Neural cell (in vitro differentiated cells): ENCODE data around the gene FIGNL2. TPM values are rescaled to one million over a fixed set of nuclear protein-coding genes. Genes with fewer than 3 reads are reported as not detected.

Experiments used
- H2AFZ ChIP-seq: fragments of 200-600, 300-800 bp; sonication (generic), shearing (Covaris generic); 2 replicates; pipeline ENCODE4 v1.6.0; 2014; ENCODE audit warnings: low read depth, mild to moderate bottlenecking, antibody characterized with exemption, low read length, moderate library complexity
- H3F3A ChIP-seq: fragments of 200-600 bp; shearing (Covaris generic); 2 replicates; pipeline ENCODE4 v1.6.1; 2016; ENCODE audit warnings: mild to moderate bottlenecking, moderate library complexity, mixed read lengths, antibody characterized with exemption, low read length; ENCODE audit not compliant: insufficient read depth, poor library complexity, severe bottlenecking
- H3K27ac ChIP-seq: fragments of 200-600, 300-800 bp; sonication (generic), shearing (Covaris generic); 2 replicates; pipeline ENCODE4 v1.5.1; 2014; ENCODE audit warnings: mild to moderate bottlenecking, low read length, moderate library complexity
- H3K27me3 ChIP-seq: fragments of 300-800, 200-600 bp; sonication (generic), shearing (Covaris generic); 2 replicates; pipeline ENCODE4 v1.6.0; 2014; ENCODE audit warnings: mild to moderate bottlenecking, low read depth, low read length, moderate library complexity; ENCODE audit not compliant: insufficient read depth
- H3K36me3 ChIP-seq: fragments of 300-800, 200-600 bp; sonication (generic), shearing (Covaris generic); 2 replicates; pipeline ENCODE4 v1.5.1; 2014; ENCODE audit warnings: mild to moderate bottlenecking, antibody characterized with exemption, low read length, moderate library complexity; ENCODE audit not compliant: insufficient read depth
- H3K4me2 ChIP-seq: fragments of 300-800, 200-600 bp; sonication (generic), shearing (Covaris generic); 2 replicates; pipeline ENCODE4 v1.6.0; 2014; ENCODE audit warnings: mild to moderate bottlenecking, low read length
- H3K4me3 ChIP-seq: fragments of 300-800, 200-600 bp; sonication (generic), shearing (Covaris generic); 2 replicates; pipeline ENCODE4 v1.5.1; 2014; ENCODE audit warnings: mild to moderate bottlenecking, low read length, moderate library complexity
- H3K79me2 ChIP-seq: fragments of 200-600 bp; shearing (Covaris generic); replicated peaks from 2 replicates; pipeline ENCODE4 v1.6.0; 2014; ENCODE audit warnings: mild to moderate bottlenecking, low read length, moderate library complexity; ENCODE audit not compliant: insufficient read depth
- H3K9ac ChIP-seq: fragments of 300-800, 200-600 bp; sonication (generic), shearing (Covaris generic); 2 replicates; pipeline ENCODE4 v1.6.1; 2016; ENCODE audit warnings: mild to moderate bottlenecking, low read length, mixed read lengths
- H3K9me2 ChIP-seq: fragments of 200-600 bp; shearing (Covaris generic); 2 replicates; pipeline ENCODE4 v1.6.1; 2016; ENCODE audit warnings: mild to moderate bottlenecking, low read length, mixed read lengths; ENCODE audit not compliant: insufficient read depth
- H3K9me3 ChIP-seq: fragments of 200-600, 300-800 bp; sonication (generic), shearing (Covaris generic); 2 replicates; pipeline ENCODE4 v1.6.1; 2016; ENCODE audit warnings: mild to moderate bottlenecking, mixed run types, low read length, moderate library complexity, mixed read lengths
- H4K20me1 ChIP-seq: fragments of 200-600 bp; shearing (Covaris generic); 2 replicates; pipeline ENCODE4 v1.6.1; 2016; ENCODE audit warnings: mild to moderate bottlenecking, mixed run types; ENCODE audit not compliant: insufficient read depth
- EP300 ChIP-seq: fragments of 450-650 bp; conservative IDR thresholded peaks from 2 replicates; pipeline ENCODE4 v1.6.1; 2014; ENCODE audit warnings: antibody characterized with exemption, mild to moderate bottlenecking, moderate library complexity; ENCODE audit not compliant: poor library complexity, severe bottlenecking
- EZH2 ChIP-seq: fragments of 200-600, 300-800 bp; shearing (Covaris generic), sonication (generic); IDR thresholded peaks from 2 replicates; pipeline ENCODE4 v1.6.1; 2014; ENCODE audit warnings: antibody characterized with exemption, low read length, borderline replicate concordance, mild to moderate bottlenecking; ENCODE audit not compliant: insufficient read depth, poor library complexity, severe bottlenecking
- MXI1 ChIP-seq: fragments of 450-650 bp; conservative IDR thresholded peaks from 2 replicates; pipeline ENCODE4 v1.6.1; 2014; ENCODE audit warnings: antibody characterized with exemption, mild to moderate bottlenecking; ENCODE audit not compliant: poor library complexity, severe bottlenecking
- POLR2AphosphoS5 ChIP-seq: IDR thresholded peaks from 2 replicates; pipeline ENCODE4 v1.6.1; 2012
- RAD21 ChIP-seq: fragments of 450-650 bp; conservative IDR thresholded peaks from 2 replicates; pipeline ENCODE4 v1.6.1; 2014; ENCODE audit warnings: antibody characterized with exemption, mild to moderate bottlenecking, moderate library complexity
- REST ChIP-seq: IDR thresholded peaks from 2 replicates; pipeline ENCODE4 v1.6.1; 2012; ENCODE audit warnings: borderline replicate concordance
- SMC3 ChIP-seq: fragments of 450-650 bp; conservative IDR thresholded peaks from 2 replicates; pipeline ENCODE4 v1.6.1; 2014; ENCODE audit warnings: antibody characterized with exemption, mild to moderate bottlenecking, moderate library complexity; ENCODE audit not compliant: poor library complexity
- TAF1 ChIP-seq: IDR thresholded peaks from 2 replicates; pipeline ENCODE4 v1.6.1; 2012; ENCODE audit warnings: low read depth
- polyA plus RNA-seq: library from polyadenylated mRNA; depleted of rRNA; stranded (reverse); fragments of >200 nt; gene quantifications from 2 replicates; pipeline ENCODE4 v1.2.3, GENCODE V29; 2014
- TF ChIP-seq, protein P1 (sequence below): fragments of 450-650 bp; IDR thresholded peaks from 2 replicates; pipeline ENCODE4 v1.5.1; 2014; ENCODE audit warnings: antibody characterized with exemption, mild to moderate bottlenecking, moderate library complexity; ENCODE audit not compliant: poor library complexity, severe bottlenecking

The FIGNL2 gene
- polyA plus RNA-seq, 1 donor from 2014 or later: 0.21 TPM

DNA sequence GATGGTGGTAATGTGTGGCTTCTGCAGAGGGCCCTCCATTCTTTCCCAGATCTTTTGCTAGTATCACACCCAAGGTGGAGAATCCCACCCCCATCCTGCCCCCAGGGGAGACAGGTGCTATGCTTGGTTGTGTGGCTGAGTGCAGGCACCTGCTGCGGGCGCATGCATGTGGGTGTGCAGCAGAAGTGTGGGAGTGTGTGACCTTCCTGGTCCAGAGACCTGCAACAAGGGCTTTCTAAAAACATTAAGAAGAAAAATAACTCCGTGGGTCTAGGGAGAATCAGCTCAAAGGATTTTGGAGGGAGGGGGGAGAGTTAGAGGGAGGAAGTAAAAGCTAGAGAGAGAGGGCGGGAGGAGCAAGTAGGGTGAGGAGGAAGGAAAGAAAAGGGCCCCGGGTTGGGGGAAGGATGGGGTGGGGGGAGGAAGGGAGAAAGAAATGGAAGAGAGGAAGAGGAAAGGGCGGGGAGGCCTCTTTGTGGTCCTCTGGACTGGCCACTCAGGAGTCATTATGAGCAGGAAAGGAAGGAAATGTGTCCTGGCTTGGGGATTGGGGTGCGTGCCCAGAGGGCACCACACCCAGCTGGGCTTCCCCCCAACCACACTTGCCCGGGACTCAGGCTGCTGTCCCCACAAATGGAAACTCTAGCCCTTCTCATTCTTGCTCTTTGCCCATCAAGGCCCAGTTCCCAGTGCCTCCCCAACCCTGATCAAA lies 3.1 kb upstream of the FIGNL2 start:
- Histone ChIP-seq H3K4me2 (no peak overlapping the region), H3K27me3 (peaks cover 14% of the 10 kb centered on the region), H3K36me3 (no peaks in the 10 kb centered on the region), H3K79me2 (peaks cover 1% of the 10 kb centered on the region), H3K27ac (no peak overlapping the region), H3K9me2 (no peaks in the 10 kb centered on the region), H3K9ac (no peak overlapping the region), H3K4me3 (no peak overlapping the region), H2AFZ (no peak overlapping the region), H3K9me3 (no peaks in the 10 kb centered on the region), H3F3A (no peaks in the 10 kb centered on the region), H4K20me1 (no peaks in the 10 kb centered on the region)
- TF ChIP-seq, protein P1, sequence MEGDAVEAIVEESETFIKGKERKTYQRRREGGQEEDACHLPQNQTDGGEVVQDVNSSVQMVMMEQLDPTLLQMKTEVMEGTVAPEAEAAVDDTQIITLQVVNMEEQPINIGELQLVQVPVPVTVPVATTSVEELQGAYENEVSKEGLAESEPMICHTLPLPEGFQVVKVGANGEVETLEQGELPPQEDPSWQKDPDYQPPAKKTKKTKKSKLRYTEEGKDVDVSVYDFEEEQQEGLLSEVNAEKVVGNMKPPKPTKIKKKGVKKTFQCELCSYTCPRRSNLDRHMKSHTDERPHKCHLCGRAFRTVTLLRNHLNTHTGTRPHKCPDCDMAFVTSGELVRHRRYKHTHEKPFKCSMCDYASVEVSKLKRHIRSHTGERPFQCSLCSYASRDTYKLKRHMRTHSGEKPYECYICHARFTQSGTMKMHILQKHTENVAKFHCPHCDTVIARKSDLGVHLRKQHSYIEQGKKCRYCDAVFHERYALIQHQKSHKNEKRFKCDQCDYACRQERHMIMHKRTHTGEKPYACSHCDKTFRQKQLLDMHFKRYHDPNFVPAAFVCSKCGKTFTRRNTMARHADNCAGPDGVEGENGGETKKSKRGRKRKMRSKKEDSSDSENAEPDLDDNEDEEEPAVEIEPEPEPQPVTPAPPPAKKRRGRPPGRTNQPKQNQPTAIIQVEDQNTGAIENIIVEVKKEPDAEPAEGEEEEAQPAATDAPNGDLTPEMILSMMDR: no peak
- TF ChIP-seq SMC3 (no peak), EP300 (no peak), MXI1 (no peak), POLR2AphosphoS5 (no peak), REST (no peak), RAD21 (no peak), TAF1 (no peak), EZH2 (no peak)

DNA sequence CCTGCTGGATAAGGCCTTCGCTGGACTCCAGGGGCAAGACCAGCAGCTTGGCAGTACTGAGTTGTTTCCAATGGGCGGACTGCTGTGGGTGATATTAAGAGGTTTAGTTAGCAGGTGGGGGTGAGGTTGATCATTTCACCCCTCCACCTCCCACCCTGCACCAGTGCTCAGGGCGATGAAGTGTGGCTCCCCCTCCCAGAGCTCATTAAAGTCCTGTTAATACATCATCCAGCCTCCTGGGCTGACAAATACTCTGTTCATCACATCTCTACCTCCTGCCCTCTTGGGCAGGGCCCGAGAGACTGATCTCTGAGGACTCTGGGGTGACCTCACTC lies 2.4 kb upstream of the FIGNL2 start:
- Histone ChIP-seq H3K79me2 (peaks cover 8% of the 10 kb centered on the region), H3K27me3 (peaks cover 14% of the 10 kb centered on the region), H3F3A (no peaks in the 10 kb centered on the region), H2AFZ (no peak overlapping the region), H3K4me3 (no peak overlapping the region), H3K9me2 (no peaks in the 10 kb centered on the region), H3K27ac (no peak overlapping the region), H3K36me3 (no peaks in the 10 kb centered on the region), H4K20me1 (no peaks in the 10 kb centered on the region), H3K9ac (no peak overlapping the region), H3K9me3 (no peaks in the 10 kb centered on the region), H3K4me2 (no peak overlapping the region)
- TF ChIP-seq SMC3 (no peak), EP300 (no peak), MXI1 (no peak), RAD21 (no peak), EZH2 (no peak), REST (no peak), TAF1 (no peak), POLR2AphosphoS5 (no peak)
- TF ChIP-seq, protein P1: no peak
